ENCODE data around the gene IFT22.
"Not testable (repeated sequence)": the region's sequence is repeated elsewhere in the genome, so short reads cannot be mapped to it uniquely, and the experiment has no call there.

Gene IFT22

GRCh38 chr7:101277155-101277554 lies 44.5 kb downstream of the IFT22 start:
- no peak for DNase-seq (ENCODE audit: low spot score)

GRCh38 chr7:101273206-101273605 lies 48.4 kb downstream of the IFT22 start:
- DNase-seq (ENCODE audit: low spot score): no peak

GRCh38 chr7:101271021-101271420 lies 50.6 kb downstream of the IFT22 start:
- DNase-seq (ENCODE audit: low spot score): no peak

GRCh38 chr7:101269664-101270063 lies 51.9 kb downstream of the IFT22 start:
- no peak for DNase-seq (ENCODE audit: low spot score)

GRCh38 chr7:101265622-101266516 lies 55.7 kb downstream of the IFT22 start:
- DNase-seq (ENCODE audit: low spot score): no peak

GRCh38 chr7:101264102-101264706 lies 57.4 kb downstream of the IFT22 start:
- DNase-seq (ENCODE audit: low spot score): not testable (repeated sequence)

Measured in ecto neural progenitor cell (in vitro differentiated cells).